MM.1S (cell line): Measurements from ENCODE around the gene ENOX1.

Source experiments
- DNase-seq: peaks from one replicate; pipeline ENCODE4 v3.0.0-alpha.2; 2015
- H2AFZ ChIP-seq: fragments of 300-600 bp; sonication (generic); 2 replicates; pipeline ENCODE4 v1.6.0; 2016; ENCODE audit warnings: antibody characterized with exemption, low read length
- H3F3A ChIP-seq: fragments of 300-600 bp; sonication (generic); 2 replicates; pipeline ENCODE4 v1.6.1; 2016; ENCODE audit warnings: mild to moderate bottlenecking, antibody characterized with exemption, low read length, moderate library complexity, mixed read lengths; ENCODE audit not compliant: insufficient read depth
- H3K27ac ChIP-seq: fragments of 300-600 bp; sonication (generic); 2 replicates; pipeline ENCODE4 v1.5.1; 2016; ENCODE audit warnings: mild to moderate bottlenecking, low read length
- H3K27me3 ChIP-seq: fragments of 300-600 bp; sonication (generic); replicated peaks from 2 replicates; pipeline ENCODE4 v1.6.0; 2016; ENCODE audit warnings: low read length; ENCODE audit not compliant: insufficient read depth
- H3K36me3 ChIP-seq: fragments of 300-600 bp; sonication (generic); replicated peaks from 2 replicates; pipeline ENCODE4 v1.6.1; 2016; ENCODE audit warnings: mild to moderate bottlenecking, low read length, mixed read lengths; ENCODE audit not compliant: insufficient read depth
- H3K4me1 ChIP-seq: fragments of 300-600 bp; sonication (generic); 2 replicates; pipeline ENCODE4 v1.6.1; 2016; ENCODE audit warnings: low read length, mixed read lengths
- H3K4me2 ChIP-seq: fragments of 300-600 bp; sonication (generic); 2 replicates; pipeline ENCODE4 v1.6.0; 2016; ENCODE audit warnings: low read depth, low read length
- H3K4me3 ChIP-seq: fragments of 300-600 bp; sonication (generic); 2 replicates; pipeline ENCODE4 v1.5.1; 2016; ENCODE audit warnings: low read length, mixed read lengths
- H3K79me2 ChIP-seq: fragments of 300-600 bp; sonication (generic); 2 replicates; pipeline ENCODE4 v1.6.1; 2016; ENCODE audit warnings: mixed run types, low read length, mixed read lengths
- H3K9ac ChIP-seq: fragments of 300-600 bp; sonication (generic); 2 replicates; pipeline ENCODE4 v1.6.1; 2016; ENCODE audit warnings: low read length, mixed read lengths
- H3K9me2 ChIP-seq: fragments of 300-600 bp; sonication (generic); replicated peaks from 2 replicates; pipeline ENCODE4 v1.6.1; 2016; ENCODE audit warnings: mild to moderate bottlenecking, low read length, mixed read lengths; ENCODE audit not compliant: insufficient read depth
- H3K9me3 ChIP-seq: fragments of 300-600 bp; sonication (generic); replicated peaks from 2 replicates; pipeline ENCODE4 v1.6.1; 2016; ENCODE audit warnings: mild to moderate bottlenecking, low read length, mixed read lengths; ENCODE audit not compliant: insufficient read depth
- H4K20me1 ChIP-seq: fragments of 300-600 bp; sonication (generic); 2 replicates; pipeline ENCODE4 v1.6.1; 2016; ENCODE audit warnings: mild to moderate bottlenecking, low read length, moderate library complexity, mixed read lengths; ENCODE audit not compliant: insufficient read depth
- CTCF ChIP-seq: fragments of 300-600 bp; sonication (generic); IDR thresholded peaks from 2 replicates; pipeline ENCODE4 v1.5.1; 2016; ENCODE audit warnings: antibody characterized with exemption, low read length, mixed read lengths
- EZH2 ChIP-seq: fragments of 300-600 bp; sonication (generic); optimal IDR thresholded peaks from 2 replicates; pipeline ENCODE3; 2017; ENCODE audit warnings: low read depth, mild to moderate bottlenecking, antibody characterized with exemption, low read length, mixed read lengths
- EZH2phosphoT487 ChIP-seq: fragments of 300-600 bp; sonication (generic); IDR thresholded peaks from 2 replicates; pipeline ENCODE4 v1.6.1; 2018; ENCODE audit warnings: antibody characterized with exemption, low read length

The ENOX1 gene

DNA sequence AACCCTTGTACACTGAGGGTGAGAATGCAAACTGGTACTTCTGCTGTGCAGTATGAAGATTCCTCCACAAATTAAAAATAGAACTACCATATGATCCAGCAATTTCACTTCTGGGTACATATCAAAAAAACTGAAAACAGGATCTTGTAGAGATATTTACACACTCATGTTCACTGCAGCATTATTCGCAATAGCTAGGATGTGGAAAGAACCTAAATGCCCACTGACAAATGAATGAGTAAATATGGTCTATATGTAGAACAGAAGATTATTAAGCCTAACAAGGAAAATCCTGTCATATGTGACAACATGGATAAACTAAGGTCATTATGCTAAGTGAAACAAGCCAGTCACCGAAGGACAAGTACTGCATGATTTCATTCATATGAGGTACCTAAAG lies 304.7 kb downstream of the ENOX1 start:
- Histone ChIP-seq H3K36me3 (no peaks in the 10 kb centered on the region), H2AFZ (no peak overlapping the region), H3K4me2 (no peak overlapping the region), H3K4me1 (no peaks in the 10 kb centered on the region), H3K9ac (no peak overlapping the region), H3F3A (no peaks in the 10 kb centered on the region), H3K27me3 (no peaks in the 10 kb centered on the region), H3K27ac (no peak overlapping the region), H3K79me2 (no peaks in the 10 kb centered on the region), H3K9me2 (no peaks in the 10 kb centered on the region), H3K9me3 (no peaks in the 10 kb centered on the region), H4K20me1 (no peaks in the 10 kb centered on the region), H3K4me3 (no peak overlapping the region)
- no peak for DNase-seq
- no peak for TF ChIP-seq CTCF
- no peak for TF ChIP-seq EZH2phosphoT487
- no peak for TF ChIP-seq EZH2

DNA sequence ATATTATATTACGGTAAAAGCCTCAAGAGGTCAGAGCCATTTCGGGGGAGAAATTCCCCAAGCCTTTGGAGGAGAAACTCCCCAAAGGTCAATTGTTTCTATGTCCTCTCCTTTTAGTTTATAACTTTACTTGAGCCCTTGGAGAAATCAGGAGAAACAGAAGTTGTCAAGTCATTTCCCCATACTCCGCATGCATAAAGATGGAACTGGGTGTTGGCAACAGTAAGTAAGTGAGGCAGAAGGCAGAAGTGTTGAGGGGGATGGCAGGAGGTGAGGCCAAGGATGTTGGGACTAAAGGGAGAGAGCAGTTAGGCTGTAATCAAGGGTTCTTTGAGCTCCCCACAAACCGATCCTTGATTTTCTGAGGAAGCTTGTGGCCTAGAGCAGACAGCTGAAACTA lies 307.9 kb downstream of the ENOX1 start:
- no peaks in the 10 kb centered on the region for H3K36me3 ChIP-seq
- H4K20me1 ChIP-seq: no peaks in the 10 kb centered on the region
- TF ChIP-seq CTCF (no peak), EZH2phosphoT487 (no peak), EZH2 (no peak)
- H3F3A ChIP-seq: no peaks in the 10 kb centered on the region
- no peak overlapping the region for H3K27ac ChIP-seq
- no peaks in the 10 kb centered on the region for H3K79me2 ChIP-seq
- no peak overlapping the region for H3K4me2 ChIP-seq
- no peaks in the 10 kb centered on the region for H3K4me1 ChIP-seq
- DNase-seq: no peak
- H3K9ac ChIP-seq: no peak overlapping the region
- no peak overlapping the region for H2AFZ ChIP-seq
- H3K4me3 ChIP-seq: no peak overlapping the region
- no peaks in the 10 kb centered on the region for H3K9me2 ChIP-seq
- H3K27me3 ChIP-seq: no peaks in the 10 kb centered on the region
- no peaks in the 10 kb centered on the region for H3K9me3 ChIP-seq

DNA sequence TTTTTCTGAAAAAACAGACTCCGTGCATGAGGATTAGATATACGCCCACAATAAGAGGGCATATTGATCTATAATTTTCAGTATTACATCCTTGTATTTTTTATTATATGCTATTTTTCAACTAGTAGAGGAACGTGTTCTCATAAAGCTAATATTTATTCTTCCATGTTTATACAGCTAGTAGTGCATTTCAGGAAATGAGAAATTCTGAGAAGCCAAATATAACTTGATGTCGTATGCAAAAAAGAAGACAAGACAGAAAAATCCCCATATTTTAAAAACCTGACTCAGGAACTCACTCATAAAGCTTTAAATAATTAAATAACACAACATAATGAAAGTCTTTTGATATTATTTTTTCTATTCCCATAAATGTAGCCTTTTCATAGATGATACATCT lies 308.6 kb downstream of the ENOX1 start:
- Histone ChIP-seq H3K4me2 (no peak overlapping the region), H3K4me1 (no peaks in the 10 kb centered on the region), H3K4me3 (no peak overlapping the region)

DNA sequence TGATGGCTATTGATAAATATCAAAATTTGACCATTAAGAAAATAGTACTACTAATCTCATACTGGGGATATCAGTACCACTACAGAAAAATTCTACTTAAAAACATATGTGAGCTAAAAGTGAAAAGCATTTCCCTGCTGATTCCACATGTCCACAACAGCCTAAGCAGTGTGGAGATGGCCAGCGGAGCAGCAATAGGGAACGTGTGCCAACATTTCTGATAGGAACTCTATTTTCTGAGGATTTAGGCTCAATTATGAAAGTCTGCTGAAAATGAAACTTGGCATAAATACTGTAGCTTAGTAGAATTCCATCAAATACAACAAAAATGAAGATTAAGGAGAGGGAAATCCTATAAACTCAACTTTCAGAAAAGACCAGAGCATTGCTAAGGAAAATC lies 311.6 kb downstream of the ENOX1 start:
- Histone ChIP-seq H2AFZ (no peak overlapping the region), H3K79me2 (no peaks in the 10 kb centered on the region), H3K9ac (no peak overlapping the region), H3K4me2 (no peak overlapping the region), H3F3A (no peaks in the 10 kb centered on the region), H3K4me3 (no peak overlapping the region), H3K27me3 (no peaks in the 10 kb centered on the region), H3K4me1 (no peaks in the 10 kb centered on the region), H3K9me3 (no peaks in the 10 kb centered on the region), H3K9me2 (no peaks in the 10 kb centered on the region), H3K36me3 (no peaks in the 10 kb centered on the region), H4K20me1 (no peaks in the 10 kb centered on the region), H3K27ac (no peak overlapping the region)
- DNase-seq: no peak
- TF ChIP-seq EZH2 (no peak), CTCF (no peak)

More for the DNA sequence above, 308.6 kb downstream of the ENOX1 start:
- H3K9ac ChIP-seq: no peak overlapping the region
- H3K9me2 ChIP-seq: no peaks in the 10 kb centered on the region
- no peak overlapping the region for H2AFZ ChIP-seq
- no peaks in the 10 kb centered on the region for H3K79me2 ChIP-seq
- H3K9me3 ChIP-seq: no peaks in the 10 kb centered on the region
- no peaks in the 10 kb centered on the region for H3K36me3 ChIP-seq
- no peaks in the 10 kb centered on the region for H3F3A ChIP-seq
- no peak overlapping the region for H3K27ac ChIP-seq
- TF ChIP-seq EZH2 (no peak), EZH2phosphoT487 (no peak)
- DNase-seq: no peak
- H4K20me1 ChIP-seq: no peaks in the 10 kb centered on the region
- H3K27me3 ChIP-seq: no peaks in the 10 kb centered on the region
